SK-N-SH (cell line): ENCODE data around the gene MRPL44. TPM values are rescaled to one million over a fixed set of nuclear protein-coding genes. Genes with fewer than 3 reads are reported as not detected.
A peak's percentile ranks its signal among the peaks of the same experiment; 100 is the strongest.

Experiments
- CHD2 ChIP-seq: fragments of 150-350 bp; IDR thresholded peaks from 2 replicates; pipeline ENCODE4 v1.6.1; 2018; ENCODE audit warnings: low read length; ENCODE audit not compliant: partially characterized antibody
- CTCF ChIP-seq: fragments of 200-600 bp; sonication (generic); IDR thresholded peaks from 2 replicates; pipeline ENCODE4 v1.6.1; 2017; ENCODE audit warnings: antibody characterized with exemption, mild to moderate bottlenecking, moderate library complexity
- FOSL2 ChIP-seq: IDR thresholded peaks from 2 replicates; pipeline ENCODE4 v1.4.0; 2012; ENCODE audit warnings: low read depth, mild to moderate bottlenecking, moderate library complexity, borderline replicate concordance
- FOXJ3 ChIP-seq: sonication (generic); formaldehyde crosslinking; IDR thresholded peaks from 2 replicates; pipeline ENCODE4 v1.5.1; 2020; ENCODE audit warnings: mild to moderate bottlenecking, missing genetic modification reagents
- FOXM1 ChIP-seq: IDR thresholded peaks from 2 replicates; pipeline ENCODE4 v1.4.0; 2012; ENCODE audit warnings: low read depth, mild to moderate bottlenecking
- GATA2 ChIP-seq: sonication (generic); formaldehyde crosslinking; IDR thresholded peaks from 2 replicates; pipeline ENCODE4 v1.5.0; 2020; ENCODE audit warnings: mild to moderate bottlenecking, missing genetic modification reagents
- IRF3 ChIP-seq: fragments of 150-350 bp; IDR thresholded peaks from 2 replicates; pipeline ENCODE4 v1.6.1; 2016; ENCODE audit warnings: mild to moderate bottlenecking, low read depth, low read length
- MEF2A ChIP-seq: IDR thresholded peaks from 2 replicates; pipeline ENCODE4 v1.4.0; 2012; ENCODE audit warnings: low read depth, borderline replicate concordance
- MXI1 ChIP-seq: IDR thresholded peaks from 2 replicates; pipeline ENCODE4 v1.6.1; 2012; ENCODE audit warnings: mild to moderate bottlenecking, low read depth, low read length, improper control_type of control experiment
- NRF1 ChIP-seq: IDR thresholded peaks from 2 replicates; pipeline ENCODE4 v1.6.1; 2012; ENCODE audit warnings: low read depth, mild to moderate bottlenecking, low read length
- POLR2AphosphoS5 ChIP-seq: IDR thresholded peaks from 2 replicates; pipeline ENCODE4 v1.6.1; 2012; ENCODE audit warnings: low read depth, low read length
- RAD21 ChIP-seq: IDR thresholded peaks from 2 replicates; pipeline ENCODE4 v1.6.1; 2012; ENCODE audit warnings: mild to moderate bottlenecking, low read length
- RCOR1 ChIP-seq: fragments of 150-350 bp; IDR thresholded peaks from 2 replicates; pipeline ENCODE4 v1.6.1; 2017; ENCODE audit warnings: antibody characterized with exemption, low read length
- RFX5 ChIP-seq: IDR thresholded peaks from 2 replicates; pipeline ENCODE4 v1.6.1; 2012; ENCODE audit warnings: mild to moderate bottlenecking, improper control_type of control experiment, low read length
- SIN3A ChIP-seq: IDR thresholded peaks from 2 replicates; pipeline ENCODE4 v1.6.1; 2012; ENCODE audit warnings: low read depth, mild to moderate bottlenecking, low read length, moderate library complexity, borderline replicate concordance
- SMC3 ChIP-seq: IDR thresholded peaks from 2 replicates; pipeline ENCODE4 v1.6.1; 2012; ENCODE audit warnings: low read depth, low read length, improper control_type of control experiment
- TAF1 ChIP-seq: IDR thresholded peaks from 2 replicates; pipeline ENCODE4 v1.6.1; 2012; ENCODE audit warnings: low read depth, mild to moderate bottlenecking, low read length, moderate library complexity, borderline replicate concordance
- TCF12 ChIP-seq: IDR thresholded peaks from 2 replicates; pipeline ENCODE4 v1.4.0; 2012
- TEAD4 ChIP-seq: IDR thresholded peaks from 2 replicates; pipeline ENCODE4 v1.4.0; 2012; ENCODE audit warnings: mild to moderate bottlenecking, borderline replicate concordance; ENCODE audit not compliant: insufficient read depth
- YY1 ChIP-seq: IDR thresholded peaks from 2 replicates; pipeline ENCODE4 v1.4.0; 2012; ENCODE audit warnings: low read depth, mild to moderate bottlenecking
- ZBTB33 ChIP-seq: IDR thresholded peaks from 2 replicates; pipeline ENCODE4 v1.4.0; 2012; ENCODE audit warnings: low read depth, borderline replicate concordance
- polyA plus RNA-seq, 3 experiments: library from polyadenylated mRNA; depleted of rRNA; stranded (reverse); fragments of >200 nt; gene quantifications; 2 replicates each; pipeline ENCODE4 v1.2.3, GENCODE V29; 2012
- TF ChIP-seq, protein P1 (sequence below): IDR thresholded peaks from 2 replicates; pipeline ENCODE4 v1.4.0; 2012; ENCODE audit warnings: low read depth, borderline replicate concordance

MRPL44 gene
- polyA plus RNA-seq, 1 of the 3 experiments (the other 2 are of a cell fraction), result 12.9 TPM

DNA sequence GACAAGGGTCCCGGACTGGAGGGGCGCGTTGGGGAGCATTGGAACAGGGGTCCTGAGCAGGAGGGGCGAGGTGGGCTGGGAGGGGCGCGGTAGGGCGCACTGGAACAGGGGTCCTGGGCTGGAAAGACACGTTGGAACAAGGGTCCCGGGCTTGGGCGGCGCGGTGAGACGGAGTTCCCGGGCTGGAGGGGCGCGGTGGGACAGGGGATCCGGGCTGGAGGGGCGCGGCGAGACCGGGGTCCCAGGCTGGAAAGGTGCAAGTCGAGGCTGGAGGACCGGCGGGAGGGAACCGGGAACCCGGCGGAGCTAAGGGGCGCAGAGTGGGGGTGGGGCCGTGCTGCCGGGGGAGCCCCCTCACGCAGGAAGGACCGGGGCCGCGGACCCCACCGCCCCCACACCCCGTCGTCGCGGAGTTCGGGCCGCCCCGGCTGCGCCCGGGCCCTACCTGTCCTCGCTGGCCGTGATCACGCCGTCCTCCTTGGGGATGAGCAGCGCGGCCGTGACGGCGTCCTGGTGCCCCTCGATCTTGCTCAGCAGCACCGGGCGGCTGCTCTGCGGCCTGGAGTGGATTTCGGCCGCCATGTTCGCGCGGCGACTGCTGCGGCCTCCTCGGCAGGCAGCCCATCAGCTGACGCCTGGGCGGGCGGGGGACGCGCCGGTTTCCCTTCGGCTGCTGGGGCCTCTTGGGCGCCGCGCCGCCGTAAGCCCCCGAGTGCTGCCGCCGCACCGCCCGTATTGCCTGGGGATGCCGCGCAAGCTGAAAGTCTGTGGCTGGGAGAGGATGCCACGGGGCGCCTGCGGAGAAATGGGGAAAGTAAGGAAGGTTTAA is 12.3 kb upstream of the MRPL44 start, which contains the start of gene WDFY1 (continued):
- TF ChIP-seq SIN3A, result peak; percentile 89; the same call in 1 of the 2 replicates
- TF ChIP-seq GATA2 (CRISPR knock-in tag), result no peak
- peak; percentile 83 for TF ChIP-seq CHD2
- TF ChIP-seq MEF2A, result no peak
- TF ChIP-seq NRF1, result peak; percentile 21; the same call in 1 of the 2 replicates
- TF ChIP-seq FOXJ3 (CRISPR knock-in tag), result no peak
- TF ChIP-seq YY1, result peak; percentile 93
- TF ChIP-seq SMC3, result peak; percentile 3; the same call in 1 of the 2 replicates
- no peak for TF ChIP-seq CTCF
- TF ChIP-seq RAD21, result no peak
- TF ChIP-seq RCOR1, result peak; percentile 34; the same call in 1 of the 2 replicates
- no peak for TF ChIP-seq IRF3
- TF ChIP-seq MXI1, result peak; percentile 42; the same call in 1 of the 2 replicates
- TF ChIP-seq FOSL2, result peak; percentile 11; the same call in 1 of the 2 replicates
- peak; percentile 44; the same call in 1 of the 2 replicates for TF ChIP-seq TCF12
- peak; percentile 89 for TF ChIP-seq POLR2AphosphoS5
- TF ChIP-seq ZBTB33, result no peak
- TF ChIP-seq FOXM1, result peak; percentile 65; the same call in 1 of the 2 replicates
- peak; percentile 85 for TF ChIP-seq TAF1
- TF ChIP-seq, protein P1, sequence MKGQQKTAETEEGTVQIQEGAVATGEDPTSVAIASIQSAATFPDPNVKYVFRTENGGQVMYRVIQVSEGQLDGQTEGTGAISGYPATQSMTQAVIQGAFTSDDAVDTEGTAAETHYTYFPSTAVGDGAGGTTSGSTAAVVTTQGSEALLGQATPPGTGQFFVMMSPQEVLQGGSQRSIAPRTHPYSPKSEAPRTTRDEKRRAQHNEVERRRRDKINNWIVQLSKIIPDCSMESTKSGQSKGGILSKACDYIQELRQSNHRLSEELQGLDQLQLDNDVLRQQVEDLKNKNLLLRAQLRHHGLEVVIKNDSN, result peak; percentile 84
- TF ChIP-seq TEAD4, result peak; percentile 52; the same call in 1 of the 2 replicates
- no peak for TF ChIP-seq RFX5
